ENCODE results near the gene PHLDA1.

PHLDA1 gene

GRCh38 chr12:76033081-76034011 lies 1.8 kb upstream of the PHLDA1 start:
- DNase-seq, result peak in 1 of 2 donors; percentile 66
- no peak overlapping the region for H4K8ac ChIP-seq (ENCODE audit: low read depth, low read length)

GRCh38 chr12:76032043-76032981 lies 736 bp upstream of the PHLDA1 start:
- Histone ChIP-seq H3K9ac (ENCODE audit: low read length) (peak overlapping the region; percentile 74), H3K79me1 (ENCODE audit: low read length) (peaks cover 14% of the 10 kb centered on the region), H3K27me3 (ENCODE audit: insufficient read depth, low read length) (no peaks in the 10 kb centered on the region), H3K18ac (ENCODE audit: low read length) (peak overlapping the region; percentile 60), H2BK12ac (ENCODE audit: low read length) (peak overlapping the region; percentile 62), H3K9me3 (ENCODE audit: insufficient read depth, low read depth, low read length) (no peaks in the 10 kb centered on the region), H4K8ac (ENCODE audit: low read depth, low read length) (peak overlapping the region; percentile 80), H3K79me2 (ENCODE audit: control insufficient read depth, insufficient read depth, low read length, poor library complexity) (peaks cover 13% of the 10 kb centered on the region), H2BK5ac (ENCODE audit: low read depth, low read length, poor library complexity) (peak overlapping the region; percentile 78), H4K91ac (ENCODE audit: low read depth, low read length) (peak overlapping the region; percentile 75), H3K4me3 (ENCODE audit: low read depth, low read length) (peak overlapping the region; percentile 82), H3K36me3 (ENCODE audit: control insufficient read depth in 1 of 2, insufficient read depth in 2 of 2, low read length in 2 of 2) (no peaks in the 10 kb centered on the region), H2AK5ac (ENCODE audit: low read length) (no peak overlapping the region), H3K14ac (ENCODE audit: low read length) (peak overlapping the region; percentile 50), H2AFZ (ENCODE audit: insufficient read depth, low read length, poor library complexity) (peak overlapping the region; percentile 68), H3K23ac (ENCODE audit: low read length) (no peak overlapping the region), H3K4ac (ENCODE audit: low read depth, low read length) (peak overlapping the region; percentile 15), H3K4me1 (ENCODE audit: control insufficient read depth in 1 of 2, insufficient read depth in 2 of 2, low read length in 2 of 2) (peaks cover 2 to 4% of the 10 kb centered on the region in 2 experiments), H4K12ac (ENCODE audit: low read depth, low read length) (peak overlapping the region; percentile 25), H3K4me2 (ENCODE audit: low read length) (peak overlapping the region; percentile 55), H2BK120ac (ENCODE audit: insufficient read depth, low read length, poor library complexity) (peak overlapping the region; percentile 81), H3K27ac (ENCODE audit: low read depth, low read length) (peak overlapping the region; percentile 89)
- WGBS (ENCODE audit: extremely low coverage, insufficient coverage, insufficient read length), result no CpG with 5 or more reads among the region's 58 CpGs
- peak in 1 of 2 donors; percentile 81 for DNase-seq

More at GRCh38 chr12:76033081-76034011, 1.8 kb upstream of the PHLDA1 start:
- Histone ChIP-seq H4K91ac (ENCODE audit: low read depth, low read length) (no peak overlapping the region), H4K12ac (ENCODE audit: low read depth, low read length) (no peak overlapping the region), H2BK12ac (ENCODE audit: low read length) (no peak overlapping the region), H3K27me3 (ENCODE audit: insufficient read depth, low read length) (no peaks in the 10 kb centered on the region), H3K27ac (ENCODE audit: low read depth, low read length) (peak overlapping the region; percentile 89), H2BK120ac (ENCODE audit: insufficient read depth, low read length, poor library complexity) (no peak overlapping the region), H2AFZ (ENCODE audit: insufficient read depth, low read length, poor library complexity) (no peak overlapping the region), H3K4ac (ENCODE audit: low read depth, low read length) (no peak overlapping the region), H3K36me3 (ENCODE audit: control insufficient read depth in 1 of 2, insufficient read depth in 2 of 2, low read length in 2 of 2) (no peaks in the 10 kb centered on the region), H3K9ac (ENCODE audit: low read length) (no peak overlapping the region), H3K4me1 (ENCODE audit: control insufficient read depth in 1 of 2, insufficient read depth in 2 of 2, low read length in 2 of 2) (peaks cover 4% of the 10 kb centered on the region in 2 experiments), H3K18ac (ENCODE audit: low read length) (no peak overlapping the region), H3K79me1 (ENCODE audit: low read length) (peaks cover 14% of the 10 kb centered on the region), H2BK5ac (ENCODE audit: low read depth, low read length, poor library complexity) (no peak overlapping the region), H3K4me3 (ENCODE audit: low read depth, low read length) (no peak overlapping the region), H3K23ac (ENCODE audit: low read length) (no peak overlapping the region), H3K14ac (ENCODE audit: low read length) (no peak overlapping the region), H3K79me2 (ENCODE audit: control insufficient read depth, insufficient read depth, low read length, poor library complexity) (peaks cover 13% of the 10 kb centered on the region), H2AK5ac (ENCODE audit: low read length) (no peak overlapping the region), H3K9me3 (ENCODE audit: insufficient read depth, low read depth, low read length) (no peaks in the 10 kb centered on the region), H3K4me2 (ENCODE audit: low read length) (peak overlapping the region; percentile 55)
- no CpG with 5 or more reads among the region's 5 CpGs for WGBS (ENCODE audit: extremely low coverage, insufficient coverage, insufficient read length)

- no peak overlapping the region for H4K12ac ChIP-seq (ENCODE audit: low read depth, low read length)
- no peak overlapping the region for H3K9ac ChIP-seq (ENCODE audit: low read length)
- peaks cover 2 to 4% of the 10 kb centered on the region in 2 experiments for H3K4me1 ChIP-seq (ENCODE audit: control insufficient read depth in 1 of 2, insufficient read depth in 2 of 2, low read length in 2 of 2)
- no peak overlapping the region for H3K4ac ChIP-seq (ENCODE audit: low read depth, low read length)
- no peaks in the 10 kb centered on the region for H3K9me3 ChIP-seq (ENCODE audit: insufficient read depth, low read depth, low read length)
- no peaks in the 10 kb centered on the region for H3K36me3 ChIP-seq (ENCODE audit: control insufficient read depth in 1 of 2, insufficient read depth in 2 of 2, low read length in 2 of 2)
- peak overlapping the region; percentile 82 for H3K4me3 ChIP-seq (ENCODE audit: low read depth, low read length)
- peaks cover 13% of the 10 kb centered on the region for H3K79me2 ChIP-seq (ENCODE audit: control insufficient read depth, insufficient read depth, low read length, poor library complexity)
- DNase-seq, result no peak
- no peak overlapping the region for H3K14ac ChIP-seq (ENCODE audit: low read length)
- H4K8ac ChIP-seq (ENCODE audit: low read depth, low read length), result no peak overlapping the region
- H2BK120ac ChIP-seq (ENCODE audit: insufficient read depth, low read length, poor library complexity), result no peak overlapping the region
- H3K23ac ChIP-seq (ENCODE audit: low read length), result no peak overlapping the region
- H3K4me2 ChIP-seq (ENCODE audit: low read length), result peak overlapping the region; percentile 55
- WGBS (ENCODE audit: extremely low coverage, insufficient coverage, insufficient read length), result no CpG with 5 or more reads among the region's 26 CpGs
- H4K91ac ChIP-seq (ENCODE audit: low read depth, low read length), result no peak overlapping the region
- no peak overlapping the region for H2AFZ ChIP-seq (ENCODE audit: insufficient read depth, low read length, poor library complexity)
- H3K18ac ChIP-seq (ENCODE audit: low read length), result peak overlapping the region; percentile 56
- peak overlapping the region; percentile 35 for H2BK5ac ChIP-seq (ENCODE audit: low read depth, low read length, poor library complexity)
- peak overlapping the region; percentile 36 for H3K27ac ChIP-seq (ENCODE audit: low read depth, low read length)
- no peak overlapping the region for H2BK12ac ChIP-seq (ENCODE audit: low read length)
- H3K27me3 ChIP-seq (ENCODE audit: insufficient read depth, low read length), result no peaks in the 10 kb centered on the region
- peaks cover 14% of the 10 kb centered on the region for H3K79me1 ChIP-seq (ENCODE audit: low read length)
- H2AK5ac ChIP-seq (ENCODE audit: low read length), result no peak overlapping the region
Observed at GRCh38 chr12:76031081-76031413, 529 bp downstream of the PHLDA1 start.
